Activated naive CD8-positive, alpha-beta T cell treated with anti-CD3 and anti-CD28 coated beads, Interleukin-2, amount 10 ng/mL, durations not matched to agents 7 days and 5 days (primary cell): ENCODE data around the gene SFTPD. TPM values are rescaled to one million over a fixed set of nuclear protein-coding genes. Genes with fewer than 3 reads are reported as not detected.
"Not testable (repeated sequence)": the region's sequence is repeated elsewhere in the genome, so short reads cannot be mapped to it uniquely, and the experiment has no call there.

ENCODE experiments used
- ATAC-seq: fragments of 150-1000 bp; cut with Tn5 transposase; one replicate; pipeline ENCODE4 v1.10.0; 2021; ENCODE audit warnings: low read depth, moderate library complexity
- POLR2A ChIA-PET: fragments of 350-600 bp; sonication (Branson Sonifier 250); formaldehyde crosslinking; loops from one replicate; lab custom pipeline; 2021; ENCODE audit warnings: antibody characterized with exemption; lab: Charles Lee
- DNase-seq: peaks from one replicate; pipeline ENCODE4 v3.0.0; 2021
- H3K27ac Mint-ChIP-seq: one replicate; pipeline ENCODE4 v1.8.0; 2022; ENCODE audit warnings: mild to moderate bottlenecking, mixed read lengths
- H3K27me3 Mint-ChIP-seq: one replicate; pipeline ENCODE4 v1.8.0; 2022; ENCODE audit warnings: mild to moderate bottlenecking, moderate library complexity, mixed read lengths
- H3K36me3 Mint-ChIP-seq: one replicate; pipeline ENCODE4 v1.8.0; 2021; ENCODE audit warnings: mild to moderate bottlenecking, mixed read lengths
- H3K4me1 Mint-ChIP-seq: one replicate; pipeline ENCODE4 v1.8.0; 2021; ENCODE audit warnings: mixed read lengths
- H3K4me3 Mint-ChIP-seq: one replicate; pipeline ENCODE4 v1.8.0; 2022; ENCODE audit warnings: mild to moderate bottlenecking, moderate library complexity, mixed read lengths
- H3K9me3 Mint-ChIP-seq: one replicate; pipeline ENCODE4 v1.8.0; 2021; ENCODE audit warnings: mixed read lengths
- total RNA-seq, 2 experiments: library from RNA; stranded (reverse); gene quantifications; one replicate each; pipeline ENCODE4 v1.2.3, GENCODE V29; 2021

SFTPD gene
- not detected for total RNA-seq

DNA sequence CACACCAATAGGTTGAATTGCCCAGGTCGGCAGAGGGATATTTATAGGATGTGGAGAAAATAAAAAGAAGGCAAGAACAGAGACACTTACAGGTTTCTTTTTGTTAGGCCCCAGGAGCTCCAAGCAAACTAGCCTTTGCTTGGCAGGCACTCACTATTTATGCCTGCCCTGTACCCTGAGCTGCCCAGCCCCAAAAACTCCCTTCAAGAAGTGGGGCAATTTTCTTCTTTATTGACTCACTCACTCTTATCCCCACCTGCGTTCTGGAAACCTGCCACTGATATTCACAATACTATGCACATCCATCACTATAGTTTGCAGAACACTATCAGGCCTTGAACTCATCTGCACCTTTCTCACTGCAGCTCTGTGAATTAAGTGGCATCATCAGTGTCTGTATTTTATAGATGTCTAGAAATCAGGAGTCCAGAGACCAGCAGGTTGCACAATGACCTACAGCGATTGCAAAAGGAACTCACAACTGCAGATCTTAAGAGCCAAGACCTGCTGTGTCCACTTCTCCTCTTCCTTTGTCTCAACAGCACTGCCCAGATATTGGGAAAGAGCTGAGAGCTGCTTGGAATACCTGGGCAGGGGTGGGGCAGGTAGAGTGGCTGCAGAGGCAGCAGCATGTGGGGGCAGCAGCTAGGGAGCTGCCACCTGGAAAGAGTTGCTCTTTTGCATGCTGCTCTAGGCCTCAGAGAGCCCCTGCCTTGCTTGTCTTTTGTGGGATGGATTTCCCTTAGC, at the start of gene SFTPD:
TSS of gene SFTPD (minus strand) at position 130 of the 747 bp plus-strand sequence. CDS start 2,446 bp downstream, outside the sequence.
- Mint-ChIP-seq H3K27ac (no peak within 1 kb of the TSS), H3K4me1 (no peaks in the 10 kb centered on the region), H3K9me3 (peaks cover 6% of the 10 kb centered on the region), H3K36me3 (peaks cover 2% of the 10 kb centered on the region), H3K27me3 (peaks cover 18% of the 10 kb centered on the region), H3K4me3 (no peak within 1 kb of the TSS)
- ATAC-seq (no peak), DNase-seq (no peak)
- POLR2A ChIA-PET: no interaction called here

DNA sequence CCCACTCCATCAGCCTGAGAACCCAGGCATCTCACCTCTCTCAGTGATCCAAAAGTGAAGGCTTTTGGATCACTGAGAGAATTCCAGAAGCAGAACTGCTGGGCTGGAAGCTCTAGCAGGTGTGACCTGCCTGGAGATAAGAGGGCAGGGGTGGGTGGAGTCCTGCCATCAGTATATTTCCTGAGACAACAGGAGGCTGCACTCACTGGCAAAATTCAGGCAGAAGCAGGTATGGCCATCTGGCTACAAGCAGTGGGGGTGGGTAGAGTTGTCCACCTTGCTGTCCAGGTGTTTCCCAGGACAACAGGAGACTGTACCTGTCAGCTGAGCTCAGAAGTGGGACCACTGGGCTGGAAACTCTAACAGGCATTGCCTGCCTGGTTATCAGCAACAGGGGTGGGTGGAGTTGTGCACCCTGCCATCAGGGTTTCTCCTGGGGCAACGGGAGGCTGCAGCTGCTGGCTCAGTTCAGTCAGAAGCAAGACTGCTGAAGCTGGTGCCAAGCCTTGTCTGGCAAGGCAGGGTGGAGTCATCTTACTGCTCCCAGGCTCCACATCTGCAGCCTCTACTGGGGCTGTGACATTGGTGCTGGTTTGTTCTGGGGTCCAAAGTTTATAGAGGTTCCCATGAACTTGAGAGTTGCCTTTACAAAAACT, 47.2 kb upstream of the SFTPD start:
- H3K27me3 Mint-ChIP-seq: peaks cover 26% of the 10 kb centered on the region
- ATAC-seq: no peak
- H3K27ac Mint-ChIP-seq: no peak overlapping the region
- no peaks in the 10 kb centered on the region for H3K36me3 Mint-ChIP-seq
- H3K4me1 Mint-ChIP-seq: no peaks in the 10 kb centered on the region
- no peaks in the 10 kb centered on the region for H3K9me3 Mint-ChIP-seq
- no peak for DNase-seq
- POLR2A ChIA-PET: no interaction called here
- H3K4me3 Mint-ChIP-seq: no peak overlapping the region

DNA sequence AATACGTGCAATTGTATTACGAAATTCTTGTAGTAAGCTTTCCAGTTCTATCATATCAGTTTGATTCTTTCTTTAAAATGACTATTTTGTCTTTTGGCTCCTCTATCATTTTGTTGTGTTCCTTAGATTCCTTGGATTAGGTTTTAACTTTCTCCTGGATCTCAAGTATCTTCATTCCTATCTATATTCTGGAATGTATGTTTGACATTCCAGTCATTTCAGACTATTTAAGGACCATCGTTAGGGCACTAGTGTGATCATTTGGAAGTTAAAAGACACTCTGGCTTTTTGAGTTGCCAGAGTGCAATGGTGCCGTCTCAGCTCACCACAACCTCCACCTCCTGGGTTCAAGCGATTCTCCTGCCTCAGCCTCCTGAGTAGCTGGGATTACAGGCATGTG, 45.7 kb upstream of the SFTPD start:
- H3K9me3 Mint-ChIP-seq: peaks cover 4% of the 10 kb centered on the region
- ATAC-seq: no peak
- no peak overlapping the region for H3K27ac Mint-ChIP-seq
- peaks cover 31% of the 10 kb centered on the region for H3K27me3 Mint-ChIP-seq
- POLR2A ChIA-PET: no interaction called here
- H3K36me3 Mint-ChIP-seq: no peaks in the 10 kb centered on the region
- DNase-seq: no peak
- no peaks in the 10 kb centered on the region for H3K4me1 Mint-ChIP-seq
- H3K4me3 Mint-ChIP-seq: no peak overlapping the region

DNA sequence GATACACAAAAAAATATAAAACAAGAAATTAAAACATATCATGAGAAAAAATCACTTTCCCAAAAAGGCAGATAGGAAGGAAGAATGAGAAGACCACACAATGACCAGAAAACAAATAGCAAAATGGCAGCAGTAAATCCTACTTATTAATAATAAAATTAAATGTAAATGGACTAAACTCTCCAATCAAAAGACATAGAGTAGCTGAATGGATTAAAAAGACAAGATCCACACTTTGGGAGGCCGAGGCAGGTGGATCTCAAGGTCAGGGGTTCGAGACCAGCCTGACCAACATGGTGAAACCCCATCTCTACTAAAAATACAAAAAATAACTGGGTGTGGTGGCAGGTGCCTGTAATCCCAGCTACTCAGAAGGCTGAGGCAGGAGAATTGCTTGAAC, 39.3 kb upstream of the SFTPD start:
- H3K27ac Mint-ChIP-seq, H3K4me1 Mint-ChIP-seq, H3K9me3 Mint-ChIP-seq, ATAC-seq, DNase-seq, POLR2A ChIA-PET, H3K36me3 Mint-ChIP-seq, H3K4me3 Mint-ChIP-seq: not testable (repeated sequence)
- H3K27me3 Mint-ChIP-seq: peaks cover 69% of the 10 kb centered on the region

DNA sequence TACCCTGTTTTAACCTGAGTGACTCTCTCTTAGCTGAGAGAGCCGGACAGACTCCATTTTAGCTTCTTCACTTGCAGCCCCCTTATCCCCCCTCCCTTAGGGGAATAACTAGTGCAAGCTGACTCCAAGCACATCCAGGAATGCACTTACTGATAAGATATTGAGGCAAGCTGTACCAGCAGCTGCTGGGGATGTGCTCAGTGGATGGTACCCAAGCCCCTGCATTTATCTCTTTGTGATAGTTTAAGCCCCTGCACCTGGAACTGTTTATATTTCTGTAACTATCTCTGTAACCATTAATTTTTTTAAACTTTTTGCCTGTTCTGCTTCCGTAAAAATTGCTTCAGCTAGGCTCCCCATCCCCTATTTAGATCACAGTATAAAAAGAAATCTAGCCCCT, 37.8 kb upstream of the SFTPD start:
- ATAC-seq, H3K4me3 Mint-ChIP-seq, H3K36me3 Mint-ChIP-seq, H3K4me1 Mint-ChIP-seq, DNase-seq, POLR2A ChIA-PET, H3K27ac Mint-ChIP-seq, H3K9me3 Mint-ChIP-seq: not testable (repeated sequence)
- peaks cover 74% of the 10 kb centered on the region for H3K27me3 Mint-ChIP-seq

DNA sequence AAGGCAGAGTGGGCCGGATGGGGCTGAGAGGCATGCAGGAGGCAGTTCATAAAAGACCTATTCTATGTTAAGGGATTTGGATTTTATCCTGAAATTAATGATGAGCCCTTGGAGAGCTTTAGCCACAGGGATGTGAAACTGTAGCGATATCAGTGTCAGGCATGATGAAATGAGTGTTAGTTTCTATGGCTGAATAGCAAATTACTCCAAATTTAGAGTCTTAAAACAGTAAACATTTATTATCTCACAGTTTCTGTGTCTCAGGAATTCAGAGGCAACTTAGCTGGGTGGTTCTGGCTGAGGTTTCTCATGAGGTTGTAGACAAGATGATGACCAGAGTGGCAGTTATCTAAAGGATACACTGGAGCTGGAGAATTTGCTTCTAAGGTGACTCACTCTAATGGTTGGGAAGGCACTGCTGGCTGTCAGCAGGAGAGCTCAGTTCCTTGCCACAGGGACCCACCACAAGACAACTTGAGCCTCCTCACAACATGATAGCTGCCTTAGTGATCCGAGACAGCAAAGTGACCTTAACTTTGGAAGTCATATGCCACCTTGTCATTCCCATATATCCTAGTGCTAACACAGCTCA, 36.7 kb upstream of the SFTPD start:
- DNase-seq: no peak
- ATAC-seq: no peak
- H3K27ac Mint-ChIP-seq: no peak overlapping the region
- peaks cover 4% of the 10 kb centered on the region for H3K4me1 Mint-ChIP-seq
- H3K27me3 Mint-ChIP-seq: peaks cover 75% of the 10 kb centered on the region
- H3K4me3 Mint-ChIP-seq: no peak overlapping the region
- POLR2A ChIA-PET: no interaction called here
- no peaks in the 10 kb centered on the region for H3K36me3 Mint-ChIP-seq
- peaks cover 5% of the 10 kb centered on the region for H3K9me3 Mint-ChIP-seq

DNA sequence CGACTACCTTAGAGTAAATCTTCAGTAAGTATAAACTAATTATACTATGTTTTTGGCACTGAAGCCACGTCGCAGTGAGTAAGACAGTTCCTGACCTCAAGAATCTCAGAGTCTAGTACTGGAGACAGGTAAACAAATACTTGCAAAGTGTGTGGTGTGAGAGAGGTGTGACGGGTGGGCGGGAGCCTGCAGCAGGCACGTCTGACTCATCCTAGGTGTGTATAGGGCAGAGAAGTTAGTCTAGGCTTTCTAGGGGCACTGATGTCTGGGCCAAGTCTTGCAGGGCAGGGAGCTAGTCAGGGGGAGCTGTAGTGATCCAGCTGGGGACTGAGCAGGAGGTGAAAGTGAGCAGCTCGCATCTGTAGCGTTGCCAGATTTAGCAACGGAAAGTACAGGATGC, 35.9 kb upstream of the SFTPD start:
- DNase-seq (no peak), ATAC-seq (no peak)
- Mint-ChIP-seq H3K27ac (no peak overlapping the region), H3K9me3 (peaks cover 2% of the 10 kb centered on the region), H3K36me3 (no peaks in the 10 kb centered on the region), H3K27me3 (peaks cover 76% of the 10 kb centered on the region), H3K4me3 (no peak overlapping the region), H3K4me1 (peaks cover 4% of the 10 kb centered on the region)
- POLR2A ChIA-PET: no interaction called here

DNA sequence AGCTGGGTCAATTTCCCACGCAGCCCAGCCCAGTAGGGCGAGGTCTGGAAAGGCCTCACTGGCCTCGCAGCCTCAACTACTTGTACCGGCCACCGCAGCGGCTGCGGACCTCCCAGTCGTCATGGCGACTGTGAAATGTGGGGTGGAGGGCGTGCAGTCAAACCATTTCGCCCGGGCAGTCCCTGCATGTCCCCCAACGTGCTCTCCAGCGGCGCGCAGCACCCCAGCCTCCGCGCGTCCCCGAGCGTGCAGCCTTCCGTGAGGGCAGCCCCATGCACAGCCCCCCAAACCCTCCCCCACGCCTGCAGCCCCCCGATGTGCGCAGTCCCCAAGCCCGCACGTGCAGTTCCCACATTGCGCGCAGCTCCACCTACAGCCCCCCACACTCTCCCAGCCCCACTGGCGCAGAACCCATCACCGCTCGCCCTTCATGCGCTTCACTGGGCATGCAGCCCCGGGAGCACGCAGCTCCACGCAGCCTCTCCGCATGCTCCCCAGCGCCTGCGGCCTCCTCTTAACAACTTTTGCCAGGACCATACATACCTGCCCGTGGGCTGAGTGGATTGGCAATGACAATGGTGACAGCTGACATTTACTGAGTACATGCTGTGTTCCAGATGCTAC, 34.5 kb upstream of the SFTPD start:
- ATAC-seq: no peak
- H3K36me3 Mint-ChIP-seq: no peaks in the 10 kb centered on the region
- no peaks in the 10 kb centered on the region for H3K9me3 Mint-ChIP-seq
- H3K27me3 Mint-ChIP-seq: peaks cover 74% of the 10 kb centered on the region
- POLR2A ChIA-PET: no interaction called here
- H3K4me3 Mint-ChIP-seq: no peak overlapping the region
- DNase-seq: no peak
- no peak overlapping the region for H3K27ac Mint-ChIP-seq
- peaks cover 4% of the 10 kb centered on the region for H3K4me1 Mint-ChIP-seq

DNA sequence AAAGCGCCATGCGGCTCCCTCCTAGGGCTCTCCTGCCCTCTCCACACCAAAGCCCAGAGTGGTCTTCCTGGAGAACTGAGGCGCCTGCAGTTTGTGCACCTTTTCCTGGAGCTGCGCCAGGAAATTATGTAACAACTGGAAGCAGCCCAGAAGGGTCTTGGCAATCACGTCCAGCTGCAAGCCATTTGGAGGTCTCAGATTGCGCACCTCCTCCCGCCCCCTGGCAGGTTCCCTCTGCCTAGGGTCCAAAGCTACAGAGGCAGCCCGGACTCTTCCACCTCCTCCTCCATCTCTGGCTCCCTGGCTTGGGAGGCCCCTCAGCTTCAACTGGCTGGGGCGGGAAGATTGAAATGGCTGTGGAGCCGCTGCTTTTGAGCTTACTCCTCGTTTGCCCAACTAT, 34.0 kb upstream of the SFTPD start:
- no peaks in the 10 kb centered on the region for H3K9me3 Mint-ChIP-seq
- no peak for ATAC-seq
- POLR2A ChIA-PET: no interaction called here
- H3K27me3 Mint-ChIP-seq: peaks cover 72% of the 10 kb centered on the region
- H3K4me1 Mint-ChIP-seq: peaks cover 4% of the 10 kb centered on the region
- H3K4me3 Mint-ChIP-seq: peak overlapping the region; percentile 41
- H3K27ac Mint-ChIP-seq: no peak overlapping the region
- no peaks in the 10 kb centered on the region for H3K36me3 Mint-ChIP-seq
- DNase-seq: no peak

DNA sequence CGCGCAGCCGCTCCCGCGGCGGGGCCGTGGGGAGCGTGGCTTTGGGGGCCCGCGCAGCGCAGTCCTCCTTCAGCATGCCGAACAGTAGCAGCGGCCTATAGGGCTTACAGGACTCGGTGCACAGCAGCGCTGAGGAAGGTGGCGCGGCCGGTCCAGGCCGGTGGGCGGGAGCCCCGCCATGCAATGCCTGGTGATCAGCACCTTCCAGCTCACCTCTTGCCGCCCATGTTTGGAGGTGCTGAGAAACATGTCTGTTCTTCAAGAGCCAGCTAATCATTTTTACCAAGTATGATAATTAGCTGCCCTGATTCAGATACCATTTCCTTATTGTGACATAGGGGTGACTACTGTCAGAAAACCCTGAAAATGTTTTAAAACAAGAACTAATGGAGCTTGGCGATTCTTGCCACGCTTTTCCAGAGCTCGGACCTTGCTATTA, 33.5 kb upstream of the SFTPD start:
- ATAC-seq: peak; percentile 23
- POLR2A ChIA-PET: no interaction called here
- H3K4me3 Mint-ChIP-seq: peak overlapping the region; percentile 41
- H3K27me3 Mint-ChIP-seq: peaks cover 72% of the 10 kb centered on the region
- DNase-seq: no peak
- H3K4me1 Mint-ChIP-seq: peaks cover 4% of the 10 kb centered on the region
- no peaks in the 10 kb centered on the region for H3K36me3 Mint-ChIP-seq
- H3K27ac Mint-ChIP-seq: no peak overlapping the region
- no peaks in the 10 kb centered on the region for H3K9me3 Mint-ChIP-seq

DNA sequence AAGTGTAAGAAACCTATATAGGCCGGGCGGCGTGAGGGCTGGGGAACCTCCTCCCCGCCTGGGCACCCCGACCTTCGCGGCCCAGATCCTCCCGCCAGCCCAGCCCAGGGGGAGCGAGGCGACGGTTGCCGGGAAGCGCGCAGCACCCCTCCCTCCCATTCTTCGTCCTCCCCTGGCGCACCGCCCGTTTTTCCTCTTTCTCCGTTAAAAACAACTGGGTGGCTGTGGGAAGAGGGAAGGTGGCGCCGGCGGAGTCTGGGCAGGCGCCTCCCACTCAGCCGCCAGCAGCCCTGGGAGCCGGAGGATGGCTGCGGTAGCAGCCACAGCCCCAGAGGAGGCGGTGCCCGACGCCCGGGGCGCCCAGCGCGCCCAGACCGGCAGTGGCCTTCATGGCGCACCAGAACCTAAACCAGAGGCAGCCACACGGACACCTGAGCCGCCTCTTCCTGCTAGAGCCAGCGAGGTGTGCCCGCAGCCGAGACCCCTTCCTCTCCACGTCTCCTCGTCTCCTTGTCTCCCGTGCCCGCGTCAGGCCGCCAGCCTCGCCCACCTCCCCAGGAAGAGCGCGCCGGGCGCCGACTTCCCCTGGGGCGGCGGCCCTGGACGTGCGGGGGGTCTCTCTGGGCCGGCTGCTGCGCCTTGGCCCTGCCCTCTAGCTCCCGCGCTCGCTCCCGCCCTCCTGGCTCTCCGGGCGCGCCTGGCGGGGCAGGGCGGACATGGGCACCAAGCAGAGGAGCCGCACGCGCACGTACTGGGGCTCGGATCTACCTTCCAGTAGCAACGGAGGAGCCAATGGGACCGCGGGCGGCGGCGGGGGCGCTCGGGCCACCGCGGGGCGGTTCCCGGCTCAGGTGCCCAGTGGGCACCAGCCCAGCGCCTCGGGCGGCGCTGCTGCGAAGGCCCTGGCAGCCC, 32.8 kb upstream of the SFTPD start:
- DNase-seq: peak; percentile 50
- peak; percentile 83 for ATAC-seq
- H3K27ac Mint-ChIP-seq: no peak overlapping the region
- H3K9me3 Mint-ChIP-seq: peaks cover 2% of the 10 kb centered on the region
- peaks cover 4% of the 10 kb centered on the region for H3K4me1 Mint-ChIP-seq
- peak overlapping the region; percentile 66 for H3K4me3 Mint-ChIP-seq
- peaks cover 1% of the 10 kb centered on the region for H3K36me3 Mint-ChIP-seq
- POLR2A ChIA-PET: no interaction called here
- peaks cover 69% of the 10 kb centered on the region for H3K27me3 Mint-ChIP-seq

DNA sequence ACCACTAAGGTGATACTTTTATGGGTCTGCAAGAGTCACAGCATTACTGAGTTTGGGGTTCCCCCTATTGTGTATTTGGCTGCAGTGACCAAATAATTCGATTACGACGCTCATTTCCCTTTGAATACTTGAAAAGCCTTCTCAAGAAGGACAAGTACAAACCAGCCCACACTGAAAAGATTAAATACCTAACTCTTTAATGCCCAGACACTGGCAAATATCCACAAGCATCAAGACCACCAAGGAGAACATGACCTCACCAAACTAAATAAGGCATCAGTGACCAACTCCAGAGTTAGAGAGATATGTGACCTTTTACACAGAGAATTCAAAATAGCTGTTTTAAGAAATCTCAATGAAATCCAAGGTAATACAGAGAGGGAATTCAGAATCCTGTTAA, 31.8 kb upstream of the SFTPD start:
- POLR2A ChIA-PET: no interaction called here

More for the DNA sequence above, 31.8 kb upstream of the SFTPD start:
- Mint-ChIP-seq H3K27ac (no peak overlapping the region), H3K27me3 (peaks cover 62% of the 10 kb centered on the region), H3K4me3 (peak overlapping the region; percentile 39), H3K36me3 (peaks cover 1% of the 10 kb centered on the region), H3K4me1 (peaks cover 2% of the 10 kb centered on the region), H3K9me3 (peaks cover 2% of the 10 kb centered on the region)
- no peak for ATAC-seq
- DNase-seq: no peak
